Measurements from ENCODE around the gene LAMA1. TPM values are rescaled to one million over a fixed set of nuclear protein-coding genes. Genes with fewer than 3 reads are reported as not detected.

Gene LAMA1
- total RNA-seq, 2 experiments from 2014 or later: not detected

DNA sequence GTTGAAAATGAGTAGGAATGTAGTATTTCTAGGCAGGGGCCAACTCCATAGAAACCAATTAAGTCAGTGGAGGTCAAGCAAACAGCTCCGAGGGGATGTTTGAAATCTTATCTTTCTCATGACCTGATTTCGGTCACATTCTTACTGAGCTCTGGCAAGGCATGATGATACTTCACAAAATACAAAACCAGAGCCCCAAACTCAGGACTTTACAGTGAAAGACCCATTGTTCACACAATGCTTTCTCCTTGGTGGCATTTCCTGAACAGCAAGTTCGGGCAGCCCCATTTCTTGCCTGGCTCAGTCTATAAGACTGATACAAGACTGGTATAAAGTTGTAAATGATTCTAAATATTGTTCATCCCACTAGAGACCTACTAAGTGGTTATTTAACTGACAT lies 53.3 kb downstream of the LAMA1 start:
- ChIA-PET CTCF (no interaction called here), POLR2A (no interaction called here)

DNA sequence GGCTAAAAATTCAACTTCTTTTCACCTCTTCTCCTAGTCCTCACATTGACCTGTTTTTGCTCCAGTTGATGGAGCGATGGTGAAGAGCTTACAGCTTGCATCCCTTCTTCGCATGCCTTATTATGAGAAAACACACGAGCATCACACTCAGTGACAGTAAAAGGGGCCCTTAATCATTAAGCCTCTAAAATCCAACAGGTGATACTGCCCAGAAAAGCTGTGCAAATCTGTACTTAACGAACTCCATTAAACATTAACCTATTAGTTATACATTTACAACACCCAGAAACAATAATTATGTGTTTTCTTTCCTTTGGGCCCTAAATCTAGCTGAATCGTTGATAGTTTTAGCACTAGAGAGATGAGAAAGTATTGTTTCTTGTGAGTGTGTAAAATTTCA lies 54.8 kb downstream of the LAMA1 start:
- CTCF ChIA-PET: no interaction called here
- POLR2A ChIA-PET: no interaction called here

DNA sequence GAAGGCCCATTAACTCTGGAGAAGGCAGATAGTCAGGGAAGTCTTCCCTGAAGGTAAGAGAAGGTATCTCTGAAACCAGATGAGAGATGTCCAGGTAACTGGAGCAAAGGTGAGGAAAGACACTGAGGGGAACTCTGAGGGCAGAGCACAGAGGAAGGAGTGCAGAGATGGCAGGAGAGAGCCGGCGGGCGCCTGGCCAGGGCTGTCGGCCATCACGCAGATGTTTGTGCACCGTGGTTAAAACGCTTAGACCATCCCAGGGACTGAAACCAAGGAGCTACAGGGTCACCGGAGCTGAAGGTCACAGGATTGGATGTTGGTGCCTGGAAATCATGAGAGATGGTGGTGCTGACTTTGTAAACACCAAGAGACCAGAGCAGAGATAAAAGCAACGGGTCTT lies 55.4 kb downstream of the LAMA1 start:
- CTCF ChIA-PET: no interaction called here

DNA sequence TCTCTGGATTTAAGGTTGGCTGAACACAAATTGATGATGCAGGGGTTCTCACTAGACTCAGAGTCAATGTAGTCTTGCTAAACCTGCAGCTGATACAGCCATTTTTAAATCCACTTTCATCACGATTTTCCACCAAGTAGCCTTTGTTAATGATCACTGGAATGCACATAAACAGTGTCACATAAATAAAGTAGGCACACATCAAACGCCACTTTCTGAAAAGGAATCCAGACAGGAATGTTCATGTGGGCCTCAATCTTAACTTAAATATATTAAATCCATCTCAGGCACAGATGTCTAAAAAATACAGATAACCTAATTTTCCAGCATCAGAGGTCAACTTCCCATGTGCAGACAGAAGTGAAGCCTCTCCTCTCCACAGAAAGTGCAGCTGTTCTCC lies 58.3 kb downstream of the LAMA1 start:
- POLR2A ChIA-PET: no interaction called here
- CTCF ChIA-PET: no interaction called here

More for the DNA sequence above, 55.4 kb downstream of the LAMA1 start:
- POLR2A ChIA-PET: no interaction called here

DNA sequence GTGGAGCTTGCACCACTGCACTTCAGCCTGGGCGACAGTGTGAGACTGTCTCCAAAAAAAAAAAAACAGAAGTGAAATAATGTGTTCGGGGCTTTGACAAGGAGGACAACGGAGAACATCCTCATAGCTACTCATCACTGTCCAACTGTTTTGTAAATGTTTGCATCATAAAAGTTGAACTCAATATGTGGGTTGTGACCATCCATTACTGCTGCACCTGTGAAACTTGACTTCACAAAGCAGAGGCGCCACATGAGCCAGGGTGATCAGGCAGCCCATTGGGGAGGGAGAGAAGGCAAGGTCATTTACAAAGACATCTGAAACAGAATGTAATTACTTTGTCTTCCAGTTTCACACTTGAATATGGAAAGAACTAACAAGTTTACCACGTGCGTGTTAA lies 61.6 kb downstream of the LAMA1 start:
- CTCF ChIA-PET: no interaction called here
- POLR2A ChIA-PET: no interaction called here

DNA sequence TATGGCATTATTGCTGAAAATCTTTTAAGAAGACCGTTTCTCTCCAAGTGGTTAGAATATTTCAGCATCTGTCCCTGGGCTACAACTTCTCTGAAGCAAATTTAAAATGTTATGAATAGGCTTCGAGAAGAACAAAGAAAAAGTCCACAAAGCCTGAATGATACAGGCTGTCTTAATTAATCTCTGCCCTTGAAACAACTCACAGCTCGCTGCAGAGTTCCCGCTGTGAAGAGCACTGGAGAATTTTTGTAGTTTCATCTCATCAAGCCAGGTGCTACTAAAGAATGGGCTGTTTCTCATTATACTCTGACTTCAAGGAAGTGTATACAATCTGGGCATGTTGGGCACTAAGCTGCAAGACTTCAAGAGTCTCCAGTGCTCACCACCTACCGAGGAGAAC lies 67.6 kb downstream of the LAMA1 start:
- CTCF ChIA-PET: no interaction called here
- POLR2A ChIA-PET: no interaction called here

DNA sequence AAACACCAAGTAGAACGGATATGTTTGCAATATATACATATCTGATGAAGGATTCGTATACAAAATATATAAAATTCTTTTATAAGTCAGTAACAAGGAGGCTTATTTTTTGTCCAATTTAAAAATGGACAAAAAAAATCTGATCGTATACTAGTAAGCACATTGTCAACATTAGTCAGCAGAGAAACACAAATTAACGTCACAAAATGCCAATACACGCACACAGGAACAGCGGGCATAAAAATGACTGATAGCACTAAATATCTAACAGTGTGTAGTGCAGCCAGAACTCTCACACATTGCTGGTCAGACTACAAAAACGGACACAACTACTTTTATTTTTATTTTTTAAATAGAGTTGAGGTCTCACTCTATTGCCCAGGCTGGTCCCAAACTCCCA lies 69.5 kb downstream of the LAMA1 start:
- POLR2A ChIA-PET: no interaction called here
- CTCF ChIA-PET: no interaction called here

DNA sequence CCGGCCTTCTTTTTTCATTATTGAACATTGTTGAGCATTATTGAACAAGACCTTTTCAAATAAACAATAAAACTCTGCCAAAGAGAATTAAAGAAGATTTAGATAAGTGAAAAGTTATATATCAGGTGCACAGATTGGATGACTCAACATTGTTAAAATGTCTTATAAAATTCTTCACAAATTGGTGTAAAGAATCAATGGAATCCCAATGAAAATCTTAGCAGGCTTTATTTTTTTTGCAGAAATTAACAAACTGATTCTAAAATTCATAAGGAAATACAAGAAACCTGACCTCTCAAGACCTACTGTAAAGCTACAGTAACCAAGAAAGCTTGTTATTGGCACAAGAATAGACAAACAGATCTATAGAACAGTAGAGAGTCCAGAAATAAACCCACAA lies 70.3 kb downstream of the LAMA1 start:
- ChIA-PET POLR2A (no interaction called here), CTCF (no interaction called here)

DNA sequence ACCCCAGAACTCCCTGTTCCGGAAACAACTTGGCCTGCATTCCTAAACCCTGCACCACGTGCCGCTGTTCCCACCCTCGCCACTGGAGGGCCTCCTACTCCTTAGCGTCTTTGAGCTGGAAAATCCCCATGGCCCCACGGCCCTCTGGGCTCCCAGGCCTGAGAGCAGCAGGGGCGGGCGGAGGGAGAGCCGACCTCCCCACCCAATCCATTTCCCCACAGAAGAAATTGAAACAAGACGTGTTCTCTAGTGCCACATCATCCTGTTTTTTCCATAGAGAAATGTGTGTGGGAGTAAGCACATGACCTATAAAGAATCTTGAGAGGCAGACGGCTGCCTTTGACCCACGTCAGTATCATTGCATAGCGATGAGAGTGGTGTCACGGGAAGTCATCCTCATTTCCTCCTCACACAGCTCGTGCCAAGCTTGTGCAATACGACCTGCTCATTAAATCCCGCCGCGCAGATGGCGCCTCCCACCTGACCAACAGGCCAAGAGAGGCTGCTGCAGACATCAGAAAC lies 79.2 kb downstream of the LAMA1 start:
- POLR2A ChIA-PET: no interaction called here
- CTCF ChIA-PET: no interaction called here

DNA sequence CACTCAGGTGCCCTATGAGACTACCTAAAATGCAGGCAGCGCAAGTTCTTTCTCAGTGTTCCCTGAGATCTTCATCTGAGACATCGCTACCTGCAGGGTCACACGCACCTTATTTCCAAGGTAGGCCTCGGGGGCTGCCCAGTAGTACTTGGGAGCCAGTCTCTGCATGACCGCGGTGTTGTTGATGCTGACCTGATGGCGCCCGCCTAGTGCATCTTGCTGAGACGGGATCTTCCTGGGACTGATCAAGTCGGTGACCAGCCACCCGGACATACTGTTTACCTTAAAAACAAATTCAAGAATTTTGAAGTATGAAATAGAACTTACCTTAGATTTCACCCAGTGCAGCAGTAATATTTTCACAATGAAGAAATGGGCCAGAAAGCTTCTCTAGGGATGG lies 80.1 kb downstream of the LAMA1 start:
- CTCF ChIA-PET: no interaction called here
- POLR2A ChIA-PET: no interaction called here

DNA sequence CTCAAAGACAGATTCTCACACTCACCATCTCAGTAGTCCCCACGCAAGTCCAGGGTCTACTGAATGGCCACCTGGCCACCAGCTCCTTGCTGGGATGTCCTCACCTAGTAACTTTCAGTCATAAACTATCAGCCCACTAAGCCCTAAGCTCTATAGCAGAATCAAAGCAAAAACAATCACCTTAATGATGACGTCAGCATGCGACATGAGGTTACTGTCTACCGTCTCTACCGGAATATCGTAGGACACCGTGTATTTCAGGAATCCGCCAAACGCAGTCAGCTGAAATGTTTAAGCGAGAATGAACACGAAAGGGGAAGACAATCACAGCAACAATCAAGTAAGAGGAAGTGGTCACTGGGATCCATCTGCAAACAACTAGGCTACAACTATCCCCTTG lies 81.8 kb downstream of the LAMA1 start:
- ChIA-PET CTCF (no interaction called here), POLR2A (no interaction called here)

DNA sequence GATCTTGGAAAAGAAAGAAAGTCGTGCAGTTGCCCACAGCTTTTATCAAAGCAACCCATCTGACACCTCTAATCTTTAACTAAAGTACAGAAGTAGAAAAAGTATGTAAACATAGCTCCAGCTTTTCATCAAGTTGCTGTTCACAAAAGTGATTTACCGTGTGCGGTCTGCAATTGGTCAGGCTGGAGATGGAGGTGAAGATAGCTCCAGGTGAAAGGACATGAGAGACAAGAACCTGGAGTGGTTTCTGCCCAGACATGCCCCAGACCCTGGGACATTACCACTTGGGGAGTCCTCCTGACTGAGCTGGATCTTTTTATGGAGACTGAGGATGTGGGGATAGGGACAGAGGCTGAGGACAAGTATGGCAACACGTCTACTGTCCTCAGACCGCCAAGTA lies 82.7 kb downstream of the LAMA1 start:
- POLR2A ChIA-PET: no interaction called here
- CTCF ChIA-PET: no interaction called here

DNA sequence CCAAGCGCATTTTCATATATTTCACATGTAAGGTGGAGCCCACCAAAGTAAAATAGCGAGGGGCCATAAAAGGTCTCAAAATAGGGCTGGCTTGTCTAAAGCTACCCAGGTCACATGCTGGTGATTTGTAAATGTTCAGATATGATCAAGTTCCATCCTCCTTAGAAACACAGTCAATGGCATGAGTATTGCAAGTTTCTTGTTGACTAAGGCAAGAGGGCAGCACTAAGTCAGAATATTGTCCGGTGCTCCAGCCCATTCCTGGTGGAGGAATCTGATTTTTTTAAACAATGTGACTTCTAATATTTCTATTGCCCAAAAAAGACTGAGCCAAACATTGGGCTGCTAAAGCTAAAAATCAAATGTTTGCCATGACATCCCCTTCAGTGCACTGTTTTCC lies 85.1 kb downstream of the LAMA1 start:
- POLR2A ChIA-PET: no interaction called here

DNA sequence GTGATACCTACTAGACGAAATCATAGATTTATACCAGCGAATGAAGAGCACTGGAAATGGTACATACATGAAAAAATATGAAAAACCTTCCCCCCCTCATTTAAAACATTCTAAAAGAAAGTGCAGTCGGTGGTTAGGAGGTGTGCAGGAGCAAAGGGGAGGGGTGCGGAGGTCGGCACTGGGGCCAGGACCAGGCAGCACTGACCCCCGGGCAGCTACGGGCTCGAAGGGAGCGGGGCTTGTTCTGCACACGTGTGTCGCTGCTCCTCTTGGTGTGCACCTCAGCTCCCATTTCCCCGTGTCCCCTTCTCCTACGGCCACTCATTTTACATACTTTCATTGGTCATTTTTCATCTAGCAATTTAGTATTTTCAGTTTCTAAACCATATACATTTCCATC lies 89.0 kb downstream of the LAMA1 start:
- ChIA-PET POLR2A (no interaction called here), CTCF (no interaction called here)

More for the DNA sequence above, 85.1 kb downstream of the LAMA1 start:
- CTCF ChIA-PET: no interaction called here

DNA sequence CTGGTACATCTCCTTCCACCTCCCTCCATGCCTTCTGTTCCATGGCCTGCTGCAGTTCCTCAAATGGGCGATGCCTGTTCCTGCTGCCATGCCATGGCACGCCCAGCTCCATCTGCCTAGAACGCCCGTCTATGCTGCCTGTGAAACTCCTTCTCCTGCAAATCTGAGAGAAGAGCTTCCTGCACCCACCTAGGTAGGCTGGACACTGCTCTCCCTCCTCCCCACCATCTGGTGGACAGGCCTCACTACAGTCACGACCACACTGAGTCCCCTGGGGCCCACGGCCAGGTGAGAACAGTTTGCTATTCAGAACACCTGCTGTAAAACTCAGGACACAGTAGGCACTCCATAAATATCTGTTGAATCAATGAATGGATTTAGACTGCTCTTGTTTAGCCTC lies 92.4 kb downstream of the LAMA1 start:
- POLR2A ChIA-PET: no interaction called here
- CTCF ChIA-PET: no interaction called here

DNA sequence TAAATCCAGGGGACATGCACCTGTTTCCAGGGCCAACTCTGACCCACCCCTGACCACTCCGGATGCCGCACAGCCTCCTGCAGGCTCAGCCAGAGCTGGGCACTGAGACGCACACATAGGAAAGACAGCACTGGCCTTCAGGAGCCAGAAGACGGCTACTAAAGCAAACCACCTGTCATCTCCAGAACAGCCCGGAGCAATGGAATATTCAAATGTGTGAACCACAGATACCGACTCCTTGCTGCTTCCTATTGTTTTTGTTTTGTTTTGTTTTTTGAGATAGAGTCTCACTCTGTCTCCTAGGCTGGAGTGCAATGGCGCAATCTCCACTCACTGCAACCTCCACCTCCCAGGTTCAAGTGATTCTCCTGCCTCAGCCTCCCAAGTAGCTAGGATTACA lies 94.0 kb downstream of the LAMA1 start:
- POLR2A ChIA-PET: no interaction called here
- CTCF ChIA-PET: no interaction called here

DNA sequence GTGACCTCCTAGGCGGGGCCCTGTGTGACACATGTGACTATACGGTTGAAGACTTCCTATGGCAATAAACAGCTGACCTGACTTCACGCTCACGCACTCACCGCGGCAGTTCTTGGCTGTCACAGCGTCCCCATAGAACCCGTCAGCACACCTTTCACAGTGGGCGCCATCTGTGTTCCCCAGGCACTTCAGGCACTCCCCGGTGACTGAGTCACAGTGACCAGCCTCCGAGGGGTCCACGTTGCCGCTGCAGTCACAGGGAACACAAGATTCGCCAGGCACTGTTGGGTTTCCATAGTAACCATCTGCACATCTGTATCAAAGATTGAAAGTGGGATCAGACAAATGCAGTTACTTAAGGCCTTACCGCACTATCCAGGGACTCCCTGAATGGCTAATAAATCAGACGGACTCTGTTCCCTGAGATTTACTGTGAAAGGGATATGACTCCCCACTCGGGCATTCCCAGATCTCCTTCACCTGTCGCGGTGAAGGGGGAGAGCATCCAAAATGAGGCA lies 94.5 kb downstream of the LAMA1 start:
- ChIA-PET CTCF (no interaction called here), POLR2A (no interaction called here)

DNA sequence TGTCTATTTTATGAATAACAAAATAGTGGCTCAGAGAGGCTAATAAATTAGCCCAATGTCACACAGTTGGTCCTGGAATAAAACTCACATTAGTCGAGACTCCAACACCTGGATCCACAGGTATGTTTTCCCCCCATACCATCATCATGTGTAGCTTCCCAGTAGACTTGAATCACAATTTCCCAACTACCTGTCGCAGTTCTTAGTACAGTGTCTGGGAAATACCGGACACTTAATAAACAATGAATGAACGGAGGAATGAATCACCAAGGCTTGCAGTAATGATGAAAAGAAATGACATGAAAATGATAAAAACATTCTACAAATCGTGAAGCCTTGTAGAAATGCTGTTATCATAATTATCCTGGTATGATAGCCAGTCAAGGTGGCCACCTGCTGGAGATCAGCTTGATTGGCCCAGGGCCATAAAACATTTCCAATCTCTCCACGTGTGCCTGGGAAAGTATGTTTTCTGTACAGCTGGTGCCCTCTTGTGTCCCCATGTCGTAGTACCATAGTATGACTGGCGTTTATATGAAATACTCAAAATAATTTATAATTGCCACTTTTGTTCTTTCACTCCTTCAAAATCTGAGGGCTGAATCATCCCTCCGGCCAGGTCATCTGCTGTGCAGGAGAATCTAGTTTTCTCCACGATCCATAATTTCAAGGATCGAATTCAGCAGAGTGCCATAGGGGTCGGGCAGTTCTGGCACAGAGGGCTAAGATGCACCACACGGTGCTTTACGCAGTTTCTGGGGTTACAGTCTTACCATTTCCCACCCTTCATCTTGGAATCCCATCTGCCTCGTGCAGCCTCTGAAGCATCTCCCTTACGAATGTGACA lies 95.4 kb downstream of the LAMA1 start:
- ChIA-PET CTCF (no interaction called here), POLR2A (no interaction called here)

DNA sequence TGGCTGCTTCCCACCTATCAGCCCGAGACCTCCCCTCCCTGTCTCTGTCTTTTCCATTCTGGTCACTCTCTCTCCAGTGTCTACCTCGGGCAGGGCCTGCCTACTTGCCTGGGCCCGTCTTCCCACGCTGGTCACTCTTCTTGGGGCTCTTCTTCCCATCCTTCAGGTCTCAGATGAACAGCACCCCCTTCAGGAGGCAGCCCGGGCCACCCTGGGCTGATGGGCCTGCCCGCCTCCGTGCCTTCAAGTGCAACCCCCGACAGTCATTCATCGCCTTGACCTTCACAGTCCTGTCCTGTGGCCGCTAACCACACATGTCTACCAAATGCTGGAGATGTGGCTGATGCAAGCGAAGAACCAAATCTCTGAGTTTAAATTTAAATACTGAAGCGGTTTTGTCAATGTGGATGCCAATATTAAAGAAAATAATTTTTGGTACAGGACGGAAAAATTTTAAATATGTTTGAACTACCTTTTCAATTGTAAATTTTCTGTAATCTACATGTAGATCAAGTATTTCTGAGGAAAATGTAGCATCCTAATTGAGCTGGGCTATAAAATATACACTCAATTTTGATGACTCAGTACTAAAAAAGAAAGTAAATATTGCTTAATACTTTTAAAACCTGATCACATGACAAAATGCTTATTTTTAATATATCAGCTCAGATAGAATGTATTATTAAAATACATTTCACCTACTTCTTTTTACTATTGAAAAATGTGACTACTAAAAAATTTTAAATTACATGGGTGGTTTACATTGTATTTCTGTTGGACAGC lies 96.4 kb downstream of the LAMA1 start:
- CTCF ChIA-PET: no interaction called here
- POLR2A ChIA-PET: no interaction called here

DNA sequence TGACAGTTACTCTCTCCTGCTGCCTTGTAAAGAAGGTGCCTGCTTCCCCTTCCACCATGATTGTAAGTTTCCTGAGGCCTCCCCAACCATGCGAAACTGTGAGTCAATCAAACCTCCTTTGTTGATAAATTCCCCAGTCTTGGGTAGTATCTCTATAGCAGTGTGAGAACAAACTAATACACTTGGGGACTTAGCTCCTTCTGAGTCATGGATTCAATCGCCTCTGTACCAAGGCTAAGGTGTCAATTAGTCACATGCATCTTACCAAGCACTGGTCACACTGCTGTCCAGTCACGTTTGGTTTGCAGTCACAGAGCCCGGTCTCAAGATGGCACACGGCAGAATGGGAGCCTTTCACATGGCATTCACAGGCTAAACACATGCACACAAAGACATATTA lies 100.6 kb downstream of the LAMA1 start:
- POLR2A ChIA-PET: no interaction called here
- CTCF ChIA-PET: no interaction called here

DNA sequence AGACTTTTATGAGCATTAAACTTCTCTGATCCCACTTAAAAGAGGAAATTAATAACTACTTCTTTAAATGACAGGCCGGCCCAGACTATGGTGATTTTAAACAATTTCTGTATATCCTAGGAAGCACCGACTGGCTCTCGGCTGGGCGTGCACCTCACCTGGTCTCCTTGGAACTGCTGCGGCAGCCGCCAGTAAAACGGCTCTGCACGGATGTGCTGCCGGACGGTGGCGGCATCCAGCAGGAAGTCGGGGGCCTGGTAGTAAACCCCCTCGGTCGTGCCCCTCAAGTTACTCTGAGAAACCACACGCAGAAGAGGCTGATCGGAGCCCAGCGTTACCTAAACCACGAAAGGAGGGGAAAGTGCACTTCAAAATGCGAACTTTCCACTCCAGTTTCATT lies 106.5 kb downstream of the LAMA1 start:
- ChIA-PET CTCF (no interaction called here), POLR2A (no interaction called here)

DNA sequence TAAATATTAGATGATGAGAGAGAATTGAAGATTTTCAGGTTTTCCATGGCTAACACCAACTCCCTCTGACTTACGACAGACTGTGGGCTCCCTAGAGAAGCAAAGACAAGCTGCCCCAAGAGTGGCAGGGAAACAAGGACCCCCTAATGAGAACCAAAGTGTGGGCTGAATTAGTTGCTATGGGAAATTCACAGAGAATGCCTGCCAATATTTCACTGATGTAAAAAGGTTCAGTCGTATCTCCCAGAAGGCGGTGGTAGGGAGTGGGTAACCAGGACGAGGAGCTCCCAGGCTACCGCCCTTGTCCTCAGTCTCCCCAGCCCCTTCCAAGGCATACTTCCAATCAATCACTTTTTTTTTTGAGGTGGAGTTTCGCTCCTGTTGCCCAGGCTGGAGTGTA lies 113.6 kb downstream of the LAMA1 start:
- CTCF ChIA-PET: no interaction called here
- POLR2A ChIA-PET: no interaction called here

All from activated CD8-positive, alpha-beta memory T cell treated with anti-CD3 and anti-CD28 coated beads for 36 hours (primary cell).